MG63 (cell line): ENCODE measurements around the gene GNAO1. TPM values are rescaled to one million over a fixed set of nuclear protein-coding genes. Genes with fewer than 3 reads are reported as not detected.

Experiments
- DNase-seq: peaks from one replicate; pipeline ENCODE4 v3.0.0-alpha.2; 2020
- H3K27me3 ChIP-seq: fragments of 250-450 bp; sonication (Bioruptor Pico); 2 replicates; pipeline ENCODE4 v1.5.1; 2020; ENCODE audit warnings: mild to moderate bottlenecking, moderate library complexity
- H3K36me3 ChIP-seq: fragments of 250-450 bp; sonication (Bioruptor Pico); 2 replicates; pipeline ENCODE4 v1.5.1; 2020; ENCODE audit warnings: mild to moderate bottlenecking, moderate library complexity
- H3K4me3 ChIP-seq: fragments of 250-450 bp; sonication (Bioruptor Pico); 2 replicates; pipeline ENCODE4 v1.5.1; 2020; ENCODE audit warnings: mild to moderate bottlenecking, moderate library complexity
- H3K9me3 ChIP-seq: fragments of 250-450 bp; sonication (Bioruptor Pico); 2 replicates; pipeline ENCODE4 v1.5.1; 2020; ENCODE audit warnings: mild to moderate bottlenecking, moderate library complexity
- total RNA-seq: library from RNA; depleted of rRNA; stranded (reverse); fragments of >200 nt; shearing (Covaris generic); gene quantifications from 2 replicates; pipeline ENCODE4 v1.2.3, GENCODE V29; 2014; ENCODE audit warnings: low replicate concordance

Gene GNAO1
- total RNA-seq, 1 experiment from 2014 or later = 0.92 TPM

DNA sequence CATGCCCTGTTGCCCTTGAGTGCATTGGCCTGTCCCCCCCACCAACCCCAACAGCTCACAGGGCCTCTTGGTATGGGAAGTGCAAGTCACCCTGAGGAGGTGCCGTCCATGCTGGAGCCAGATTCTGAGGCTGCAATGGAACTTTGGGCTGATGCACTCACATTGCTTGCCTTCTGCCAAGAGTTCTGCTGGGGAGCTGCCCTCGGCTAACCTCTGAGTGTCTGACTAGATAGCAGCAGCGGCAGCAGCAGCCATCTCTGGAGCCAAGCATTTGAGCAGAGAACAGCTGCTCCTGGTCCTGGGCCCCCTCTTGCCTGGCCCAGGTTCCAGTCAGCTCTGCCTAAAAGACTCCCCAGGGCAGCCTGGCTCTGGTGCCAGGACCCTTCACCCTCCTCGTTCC lies 61.5 kb downstream of the GNAO1 start:
- Histone ChIP-seq H3K36me3 (no peaks in the 10 kb centered on the region), H3K4me3 (no peak overlapping the region), H3K27me3 (no peaks in the 10 kb centered on the region), H3K9me3 (no peaks in the 10 kb centered on the region)
- no peak for DNase-seq

DNA sequence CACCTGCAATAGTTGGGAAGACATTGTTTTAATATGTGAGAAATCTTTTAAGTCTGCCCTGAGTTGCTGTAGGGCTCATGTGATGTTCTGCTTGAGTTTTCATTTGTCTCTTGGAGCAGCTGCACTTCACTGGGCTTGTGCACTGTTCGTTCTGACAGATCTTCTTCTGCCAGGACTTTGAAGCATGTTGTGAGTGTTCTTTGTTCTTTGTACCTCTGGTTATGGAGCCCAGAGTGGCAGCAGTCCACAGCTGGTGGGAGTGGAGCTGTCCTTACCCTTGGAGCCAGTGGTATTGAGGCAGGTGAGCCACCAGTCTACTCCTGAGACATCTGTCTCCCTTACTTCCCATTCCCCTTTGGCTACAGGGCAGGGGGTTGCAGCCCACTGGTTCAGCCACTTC lies 64.6 kb downstream of the GNAO1 start:
- no peak for DNase-seq
- Histone ChIP-seq H3K36me3 (no peaks in the 10 kb centered on the region), H3K4me3 (no peak overlapping the region), H3K27me3 (no peaks in the 10 kb centered on the region), H3K9me3 (no peaks in the 10 kb centered on the region)

DNA sequence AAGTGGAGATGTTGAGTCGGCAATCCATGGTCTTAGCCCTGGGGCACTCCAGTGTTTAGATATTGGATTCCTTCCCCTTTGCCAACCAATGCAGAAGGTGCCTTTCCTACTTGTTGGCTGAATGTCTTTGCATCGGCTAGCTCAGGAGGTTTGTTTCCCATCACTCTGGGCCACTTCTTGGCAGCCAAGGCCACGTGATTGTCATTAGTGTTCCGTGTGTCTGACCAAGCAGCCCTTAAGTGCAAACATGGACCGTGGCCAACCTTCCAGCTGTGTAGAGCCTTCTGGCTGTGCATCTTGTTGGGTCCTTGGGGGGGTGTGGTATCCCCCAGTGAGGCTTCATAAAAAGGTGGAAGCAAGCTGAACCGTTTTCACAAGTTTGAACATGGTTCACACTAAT lies 66.0 kb downstream of the GNAO1 start:
- Histone ChIP-seq H3K4me3 (no peak overlapping the region), H3K9me3 (no peaks in the 10 kb centered on the region), H3K36me3 (no peaks in the 10 kb centered on the region), H3K27me3 (no peaks in the 10 kb centered on the region)
- DNase-seq = no peak

DNA sequence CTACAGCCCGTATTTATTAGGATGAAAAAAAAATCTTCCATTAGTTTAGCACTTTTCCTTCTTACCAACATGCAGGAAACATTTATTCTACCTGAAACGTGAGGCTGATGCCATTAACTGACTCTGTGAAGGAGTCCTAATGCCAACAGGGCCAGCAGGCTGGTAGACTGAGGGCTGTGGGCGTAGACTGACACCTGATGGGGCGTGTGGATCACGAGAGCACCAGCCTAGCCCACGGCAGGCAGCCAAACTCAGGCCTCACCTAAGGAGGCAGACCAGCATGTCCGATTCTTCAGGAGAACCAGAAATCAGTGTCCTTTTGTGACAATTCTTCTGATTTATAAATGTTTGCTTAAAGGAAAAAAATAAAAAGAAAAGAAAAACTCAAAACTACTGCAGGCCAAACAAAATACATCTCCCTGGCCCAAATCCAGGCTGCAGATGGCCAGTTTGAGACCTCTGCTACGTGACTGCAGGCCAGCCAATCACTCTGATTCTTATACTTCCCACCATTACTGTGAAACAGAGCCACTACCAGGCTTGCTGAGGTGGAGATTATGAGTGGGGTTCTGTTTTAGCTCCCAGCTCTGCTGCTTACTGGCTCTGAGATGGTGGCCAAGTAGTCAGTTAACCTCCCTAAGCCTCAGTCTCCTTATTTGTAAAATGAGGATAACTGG lies 66.5 kb downstream of the GNAO1 start:
- H3K27me3 ChIP-seq = no peaks in the 10 kb centered on the region
- no peak overlapping the region for H3K4me3 ChIP-seq
- no peaks in the 10 kb centered on the region for H3K36me3 ChIP-seq
- H3K9me3 ChIP-seq = no peaks in the 10 kb centered on the region
- no peak for DNase-seq

DNA sequence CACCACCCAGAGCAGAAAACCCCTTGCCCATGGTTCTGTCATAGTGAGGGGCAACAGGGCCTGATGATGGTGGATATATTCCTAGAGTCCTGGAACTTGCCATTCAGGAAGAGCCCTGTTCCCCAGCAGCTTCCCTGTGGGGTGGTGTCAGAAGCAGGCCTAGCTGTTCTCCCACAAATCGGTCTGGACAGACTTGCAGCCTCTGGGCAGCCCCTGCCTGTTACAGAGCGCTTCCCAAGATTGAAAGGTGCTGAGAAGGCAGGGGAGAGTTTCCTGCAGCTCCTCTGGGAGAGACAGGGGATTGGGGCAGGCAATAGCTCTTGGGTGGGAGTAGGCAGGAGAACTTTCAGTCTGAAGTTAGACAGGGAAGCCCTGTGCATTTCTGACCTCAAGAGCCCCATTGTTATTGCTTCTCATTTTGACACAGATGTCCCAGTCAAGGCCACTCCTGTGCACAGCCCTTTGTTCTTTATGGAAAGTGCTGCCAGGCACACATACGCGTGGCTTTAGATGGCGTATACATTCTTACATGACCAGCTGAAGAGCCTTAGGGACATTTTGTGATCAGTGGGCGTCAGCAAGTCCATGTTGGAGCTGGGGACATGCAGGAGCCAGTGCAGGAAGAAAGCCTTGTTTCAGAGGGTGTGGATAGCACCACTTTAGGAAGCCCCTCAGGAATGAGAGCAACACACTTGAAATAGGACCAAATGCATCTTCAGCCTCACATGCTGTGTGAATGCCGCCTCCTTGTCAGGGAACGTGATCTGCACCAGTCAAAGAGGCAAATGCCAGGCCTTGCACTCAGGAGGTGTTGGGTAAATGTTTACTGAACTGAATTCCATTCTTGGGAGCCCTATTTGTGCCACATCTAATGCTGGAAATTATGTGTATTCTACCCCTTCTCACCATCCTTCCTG lies 67.5 kb downstream of the GNAO1 start:
- H3K9me3 ChIP-seq = no peaks in the 10 kb centered on the region
- no peak for DNase-seq
- H3K4me3 ChIP-seq = no peak overlapping the region
- H3K27me3 ChIP-seq = no peaks in the 10 kb centered on the region
- no peaks in the 10 kb centered on the region for H3K36me3 ChIP-seq

DNA sequence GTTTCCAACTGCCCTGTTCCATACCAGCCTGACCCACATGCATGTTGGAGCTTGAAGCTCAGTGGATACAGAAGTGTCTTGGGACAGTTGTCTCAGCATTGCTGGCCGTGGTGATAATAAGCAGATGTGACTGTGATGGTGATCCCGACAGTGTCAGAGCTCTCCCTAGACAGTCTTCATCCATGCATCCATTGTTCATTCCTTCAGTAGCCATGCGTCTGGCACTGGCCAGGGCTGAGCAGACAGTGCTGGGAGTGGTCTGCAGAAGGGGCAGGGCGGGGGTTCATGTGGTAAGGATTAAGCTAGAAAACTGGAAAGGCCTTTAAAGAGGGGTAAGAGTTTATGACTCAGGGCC lies 68.1 kb downstream of the GNAO1 start:
- Histone ChIP-seq H3K9me3 (no peaks in the 10 kb centered on the region), H3K4me3 (no peak overlapping the region), H3K27me3 (no peaks in the 10 kb centered on the region), H3K36me3 (no peaks in the 10 kb centered on the region)
- DNase-seq = no peak

DNA sequence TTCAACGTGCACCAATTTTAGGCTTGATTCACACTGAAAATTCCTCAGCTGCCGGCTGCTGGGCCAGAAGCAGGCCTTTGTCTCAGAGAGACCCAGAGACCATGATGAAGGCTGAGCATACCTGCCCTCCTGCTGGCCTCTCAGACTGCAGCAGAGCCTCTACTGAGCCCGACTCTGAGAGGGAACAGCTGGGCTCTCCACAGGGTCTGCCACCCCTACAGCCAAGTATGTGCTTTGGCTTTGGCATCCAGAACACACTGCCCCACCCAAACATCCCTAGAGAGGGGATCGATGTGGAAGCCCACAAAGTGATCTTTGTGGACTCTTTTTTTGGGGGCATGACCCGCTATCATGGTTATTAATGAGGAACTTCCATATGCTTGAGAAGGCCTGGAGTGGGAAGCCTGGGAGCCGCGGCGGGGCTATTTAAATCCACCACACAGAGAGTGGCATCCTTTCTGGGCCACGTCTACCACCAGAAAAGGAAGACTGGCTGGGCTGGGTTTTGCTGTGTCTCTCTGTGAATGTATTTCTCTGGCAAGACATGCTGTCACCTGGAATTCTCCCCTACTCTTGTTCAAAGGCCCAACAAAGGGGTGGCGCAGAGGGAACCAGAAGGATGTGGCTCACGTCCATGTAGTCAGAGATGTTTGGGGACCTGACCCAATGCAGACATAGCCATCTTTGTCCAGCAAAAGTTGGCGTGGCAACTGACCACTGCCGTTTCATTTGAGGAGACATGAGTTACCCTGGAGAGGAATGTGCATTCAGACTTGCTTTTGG lies 69.3 kb downstream of the GNAO1 start:
- H3K4me3 ChIP-seq = no peak overlapping the region
- no peaks in the 10 kb centered on the region for H3K9me3 ChIP-seq
- no peak for DNase-seq
- no peaks in the 10 kb centered on the region for H3K27me3 ChIP-seq
- no peaks in the 10 kb centered on the region for H3K36me3 ChIP-seq

DNA sequence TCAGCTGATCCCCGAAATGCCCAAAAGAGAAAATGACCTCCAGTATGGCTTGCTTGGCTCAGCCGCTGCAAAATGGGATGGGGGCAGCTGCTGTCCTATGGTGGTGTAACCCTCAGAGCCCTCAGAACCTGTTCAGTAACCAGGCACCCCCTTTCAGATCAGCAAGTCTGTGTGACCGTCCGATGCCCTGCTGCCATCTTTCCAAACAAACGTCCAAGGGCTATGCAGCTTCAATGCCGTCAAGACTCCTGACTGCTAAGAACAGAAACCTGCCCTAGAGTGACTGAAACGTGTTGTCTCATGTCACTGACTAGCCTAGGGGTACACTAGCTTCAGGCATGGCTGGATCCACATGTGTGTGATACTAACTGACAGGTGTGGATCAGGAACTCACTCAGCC lies 70.4 kb downstream of the GNAO1 start:
- no peak for DNase-seq
- Histone ChIP-seq H3K4me3 (no peak overlapping the region), H3K9me3 (no peaks in the 10 kb centered on the region), H3K36me3 (no peaks in the 10 kb centered on the region), H3K27me3 (no peaks in the 10 kb centered on the region)

DNA sequence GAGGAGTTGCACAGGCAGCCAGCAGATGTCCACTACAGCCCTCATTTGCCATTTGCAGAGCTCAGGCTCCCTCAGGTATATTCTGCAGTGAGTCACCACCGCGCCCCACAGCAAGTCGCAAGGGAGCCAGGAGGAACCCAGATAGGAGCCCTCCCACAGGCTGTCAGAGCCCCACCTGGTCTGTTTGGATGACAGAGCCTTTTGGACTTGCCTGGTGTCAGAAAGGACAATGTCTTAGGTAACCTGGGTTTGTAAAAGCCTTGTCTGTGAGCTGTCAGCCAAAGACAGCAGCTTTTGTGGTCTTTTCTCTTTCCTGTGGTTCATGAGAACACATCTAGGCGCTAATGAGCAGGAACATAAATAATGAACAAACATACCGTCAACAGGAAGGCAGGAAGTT lies 70.9 kb downstream of the GNAO1 start:
- no peak for DNase-seq
- no peaks in the 10 kb centered on the region for H3K36me3 ChIP-seq
- no peaks in the 10 kb centered on the region for H3K27me3 ChIP-seq
- no peak overlapping the region for H3K4me3 ChIP-seq
- no peaks in the 10 kb centered on the region for H3K9me3 ChIP-seq

DNA sequence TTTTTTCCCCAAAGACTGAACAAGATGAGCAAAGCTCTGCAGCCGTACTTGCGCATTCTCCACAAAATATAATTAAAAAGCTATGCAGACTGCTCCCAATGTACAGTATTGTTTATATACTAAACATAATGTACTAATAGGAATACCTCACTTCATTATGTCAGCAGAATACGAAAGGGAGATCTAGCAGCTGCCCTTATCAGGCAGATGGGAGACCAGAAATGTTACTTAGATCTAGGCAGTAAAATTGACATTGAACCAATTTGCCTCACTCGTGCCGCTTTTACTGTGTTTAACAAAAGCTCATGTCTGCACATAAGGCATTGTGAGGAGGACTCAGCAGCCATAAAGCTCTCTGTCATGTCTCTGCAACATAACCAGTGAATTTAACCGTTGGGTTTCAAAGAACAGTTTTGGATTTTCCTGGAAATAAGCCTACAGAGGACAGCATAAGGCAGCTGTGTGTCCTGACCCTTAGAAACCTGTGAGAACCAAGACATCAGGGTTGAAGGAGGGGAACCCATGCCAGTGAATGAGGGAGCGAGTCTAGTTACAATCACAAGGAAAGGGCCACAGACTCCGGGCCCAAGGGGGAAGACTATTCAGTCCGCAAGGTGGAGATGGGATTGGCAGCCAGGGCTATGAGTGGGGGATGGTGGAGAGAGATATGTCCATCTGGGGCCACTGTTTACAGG lies 71.4 kb downstream of the GNAO1 start:
- H3K27me3 ChIP-seq = no peaks in the 10 kb centered on the region
- no peaks in the 10 kb centered on the region for H3K9me3 ChIP-seq
- no peak overlapping the region for H3K4me3 ChIP-seq
- no peak for DNase-seq
- no peaks in the 10 kb centered on the region for H3K36me3 ChIP-seq

DNA sequence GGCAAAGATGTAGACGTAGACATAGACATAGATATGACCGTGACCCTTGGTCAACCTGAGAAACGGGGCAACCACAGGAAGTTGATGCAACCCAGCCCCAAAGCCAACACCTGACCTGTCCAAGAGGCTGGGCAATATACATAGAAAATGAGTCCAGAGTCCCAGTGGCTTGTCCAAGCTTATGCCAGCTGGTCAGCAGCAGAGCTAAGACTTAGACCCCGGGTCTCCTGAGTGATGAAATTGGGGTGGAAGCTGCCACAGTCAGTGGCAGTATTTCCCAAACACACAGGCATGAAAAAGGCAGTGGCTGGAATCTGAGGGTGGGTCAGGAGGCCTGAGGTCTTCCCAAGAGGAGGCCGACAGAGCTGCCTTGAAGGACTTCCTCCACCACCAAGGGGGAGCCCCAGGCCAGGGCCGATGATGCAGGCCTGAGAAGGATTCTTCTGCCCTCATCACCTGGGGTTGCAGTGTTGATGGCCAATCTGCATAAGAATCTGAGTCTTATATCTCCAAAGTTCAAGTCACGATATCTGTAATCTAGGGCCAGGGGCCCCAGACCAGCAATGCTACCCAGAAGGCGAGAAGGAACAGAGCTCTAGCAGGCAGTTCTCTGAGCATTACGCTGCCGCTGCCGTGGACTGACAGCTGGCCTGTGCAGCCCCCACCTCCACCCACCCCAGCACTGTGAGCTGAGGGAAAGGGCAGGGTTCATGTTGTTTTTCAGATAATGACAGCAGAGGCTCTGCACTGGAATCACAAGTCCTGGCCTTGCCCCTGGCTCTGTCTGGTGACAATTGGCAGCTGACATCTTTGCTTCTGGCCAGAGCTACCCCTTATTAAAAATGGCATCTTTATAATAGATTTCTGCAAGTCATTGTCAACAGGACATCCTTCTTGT lies 72.7 kb downstream of the GNAO1 start:
- Histone ChIP-seq H3K9me3 (no peaks in the 10 kb centered on the region), H3K36me3 (no peaks in the 10 kb centered on the region), H3K4me3 (no peak overlapping the region), H3K27me3 (no peaks in the 10 kb centered on the region)
- no peak for DNase-seq

DNA sequence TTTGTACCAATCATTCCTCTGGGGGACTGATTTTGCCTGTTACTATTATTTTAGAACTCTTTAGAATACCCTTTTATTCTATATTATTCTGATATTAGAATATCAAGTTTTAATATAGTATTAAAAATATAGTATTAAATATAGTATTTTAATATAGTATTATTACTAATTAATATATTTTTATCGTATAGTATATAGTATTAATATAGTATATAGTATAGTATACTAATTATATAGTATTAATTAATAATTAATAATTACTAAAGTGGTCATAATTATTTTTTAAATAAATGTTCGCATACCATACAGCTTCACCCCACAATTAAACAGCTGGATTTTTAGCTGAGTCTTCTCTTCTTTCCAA lies 73.3 kb downstream of the GNAO1 start:
- Histone ChIP-seq H3K9me3 (no peaks in the 10 kb centered on the region), H3K27me3 (no peaks in the 10 kb centered on the region), H3K36me3 (no peaks in the 10 kb centered on the region), H3K4me3 (no peak overlapping the region)
- no peak for DNase-seq

DNA sequence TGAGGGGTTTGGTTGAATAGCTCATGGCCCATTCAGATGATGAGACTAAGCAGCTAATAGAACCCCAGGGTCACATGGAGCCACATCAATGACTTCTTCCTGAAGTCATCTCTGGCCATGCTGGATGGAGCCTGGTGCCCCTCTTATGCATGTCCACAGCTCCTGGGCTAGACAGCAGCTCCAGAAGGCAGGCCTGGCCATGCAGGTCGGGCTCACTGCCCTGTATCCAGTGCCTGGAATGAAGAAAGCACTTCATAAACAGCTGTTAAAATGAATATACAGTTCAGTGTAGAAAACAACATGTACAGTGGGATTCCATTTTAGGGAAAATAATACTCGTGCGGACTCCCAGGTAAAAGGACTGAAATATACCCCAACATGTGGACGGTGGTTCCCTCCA lies 73.9 kb downstream of the GNAO1 start:
- no peaks in the 10 kb centered on the region for H3K36me3 ChIP-seq
- H3K9me3 ChIP-seq = no peaks in the 10 kb centered on the region
- H3K4me3 ChIP-seq = no peak overlapping the region
- no peak for DNase-seq
- H3K27me3 ChIP-seq = no peaks in the 10 kb centered on the region

DNA sequence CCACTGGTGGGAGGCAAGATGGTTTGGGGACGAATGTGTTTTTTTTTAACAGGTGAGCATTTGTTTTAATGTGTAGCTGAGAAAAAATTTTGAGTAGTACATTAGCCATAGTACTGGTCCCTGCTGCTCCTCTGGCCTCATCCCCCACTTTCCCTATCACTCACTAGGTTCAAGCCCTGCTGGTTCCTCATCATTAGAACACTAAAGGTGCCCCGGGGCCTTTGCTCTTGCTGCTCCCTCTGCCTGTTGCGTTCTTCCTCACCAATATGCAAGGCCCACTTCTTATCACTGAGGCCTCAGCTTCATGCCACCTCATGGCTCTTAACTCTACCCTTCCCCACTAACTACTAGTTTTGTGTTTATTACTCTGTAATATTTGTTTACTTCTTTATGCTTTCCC lies 74.5 kb downstream of the GNAO1 start:
- H3K4me3 ChIP-seq = no peak overlapping the region

DNA sequence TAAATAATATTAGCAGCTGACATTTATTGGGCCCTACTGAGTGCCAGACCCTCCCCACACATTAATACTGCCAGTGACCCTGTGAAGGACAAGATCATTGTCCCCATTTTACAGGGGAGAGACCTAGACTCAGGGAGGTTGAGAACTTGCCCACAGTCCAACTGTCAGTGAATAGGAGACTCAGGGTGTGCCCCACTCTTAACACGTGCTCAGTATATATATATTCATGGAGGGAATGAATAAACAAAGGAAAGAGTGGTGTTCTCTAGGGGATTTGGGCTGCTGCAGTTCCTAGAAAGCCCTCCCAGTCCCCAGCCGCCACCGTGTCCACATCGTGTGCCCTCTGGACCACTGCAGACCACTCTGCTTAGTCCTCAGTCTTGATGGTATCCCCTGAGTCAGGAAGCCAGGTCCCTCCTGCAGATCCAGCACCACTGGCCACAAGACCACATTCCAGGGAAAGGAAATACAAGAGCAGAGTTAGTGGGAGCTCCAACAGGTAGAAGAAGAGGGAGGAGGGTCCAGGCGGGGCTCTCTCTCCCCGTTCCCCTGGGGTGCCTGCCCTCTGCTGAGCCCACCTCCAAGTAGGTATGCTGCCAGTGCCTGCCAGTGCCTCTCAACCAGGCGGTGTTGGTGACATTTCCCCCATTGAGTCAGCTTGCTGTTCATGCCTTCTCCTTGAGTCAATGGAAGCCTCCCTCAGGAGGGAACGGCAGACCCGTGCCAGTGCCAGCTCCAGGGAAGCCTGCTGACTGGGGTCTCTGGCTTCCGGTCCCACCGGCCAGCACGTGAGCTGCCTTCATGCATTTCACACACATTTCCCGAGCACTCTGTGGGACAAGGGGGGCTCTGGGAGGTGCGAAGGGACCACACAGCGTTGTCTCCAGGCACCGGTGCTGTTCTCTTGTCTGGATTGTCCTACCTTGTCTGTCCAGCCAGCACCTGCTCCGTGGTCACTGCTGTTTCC lies 75.6 kb downstream of the GNAO1 start:
- Histone ChIP-seq H3K36me3 (no peaks in the 10 kb centered on the region), H3K9me3 (no peaks in the 10 kb centered on the region), H3K27me3 (no peaks in the 10 kb centered on the region), H3K4me3 (no peak overlapping the region)
- DNase-seq = no peak

More for the DNA sequence above, 74.5 kb downstream of the GNAO1 start:
- H3K27me3 ChIP-seq = no peaks in the 10 kb centered on the region
- no peak for DNase-seq
- H3K9me3 ChIP-seq = no peaks in the 10 kb centered on the region
- H3K36me3 ChIP-seq = no peaks in the 10 kb centered on the region
